Suppressor macrophage treated with lipopolysaccharide for 4 hours (primary cell): ENCODE data around the gene STMN3.
"Not testable (repeated sequence)": the region's sequence is repeated elsewhere in the genome, so short reads cannot be mapped to it uniquely, and the experiment has no call there.

Experiments
- DNase-seq: peaks from one replicate; pipeline ENCODE4 v3.0.0-alpha.2; 2020

STMN3 gene

GRCh38 chr20:63675681-63676368 lies 22.6 kb upstream of the STMN3 start:
- DNase-seq, result no peak

GRCh38 chr20:63673951-63674350 lies 20.7 kb upstream of the STMN3 start:
- no peak for DNase-seq

GRCh38 chr20:63672666-63673065 lies 19.4 kb upstream of the STMN3 start:
- DNase-seq, result no peak

- not testable (repeated sequence) for DNase-seq
Measured at GRCh38 chr20:63671695-63672094, 18.5 kb upstream of the STMN3 start.

GRCh38 chr20:63668351-63668750 lies 15.1 kb upstream of the STMN3 start:
- no peak for DNase-seq

- no peak for DNase-seq
Measured at GRCh38 chr20:63667858-63668257, 14.6 kb upstream of the STMN3 start.

GRCh38 chr20:63665708-63666107 lies 12.5 kb upstream of the STMN3 start:
- DNase-seq, result no peak

- no peak for DNase-seq
Measured at GRCh38 chr20:63664861-63665594, 11.8 kb upstream of the STMN3 start.

- no peak for DNase-seq
Measured at GRCh38 chr20:63664143-63664851, 11.1 kb upstream of the STMN3 start.

GRCh38 chr20:63663332-63664066 lies 10.3 kb upstream of the STMN3 start:
- DNase-seq, result no peak

GRCh38 chr20:63662813-63663189 lies 9.6 kb upstream of the STMN3 start:
- DNase-seq, result no peak

- no peak for DNase-seq
Measured at GRCh38 chr20:63661959-63662812, 9.0 kb upstream of the STMN3 start.

- no peak for DNase-seq
Measured at GRCh38 chr20:63661108-63661507, 7.9 kb upstream of the STMN3 start.

GRCh38 chr20:63660622-63661021 lies 7.4 kb upstream of the STMN3 start:
- no peak for DNase-seq

GRCh38 chr20:63660174-63660573 lies 7.0 kb upstream of the STMN3 start:
- DNase-seq, result not testable (repeated sequence)

GRCh38 chr20:63659370-63659769 lies 6.1 kb upstream of the STMN3 start:
- no peak for DNase-seq

GRCh38 chr20:63658749-63659187 lies 5.5 kb upstream of the STMN3 start:
- peak; percentile 66 for DNase-seq

- peak; percentile 95 for DNase-seq
Measured at GRCh38 chr20:63657937-63658748, 4.9 kb upstream of the STMN3 start, which contains the start of gene RTEL1. Gene RTEL1 (plus strand): TSS chr20:63658312. CDS start chr20:63659403, 1,091 bp downstream.

GRCh38 chr20:63657260-63657936 lies 4.2 kb upstream of the STMN3 start:
- no peak for DNase-seq

GRCh38 chr20:63656451-63656850 lies 3.2 kb upstream of the STMN3 start:
- no peak for DNase-seq

- no peak for DNase-seq
Measured at GRCh38 chr20:63655249-63655648, 2.0 kb upstream of the STMN3 start.
